Erythroblast (primary cell): ENCODE measurements around the gene SPDYE4.

Source experiments
- GATA1 ChIP-seq: IDR thresholded peaks from 2 replicates; pipeline ENCODE4 v1.6.1; 2011; ENCODE audit warnings: low read depth, mild to moderate bottlenecking, control low read depth, low read length, moderate library complexity
- POLR2A ChIP-seq: IDR thresholded peaks from 2 replicates; pipeline ENCODE4 v1.6.1; 2011; ENCODE audit warnings: mild to moderate bottlenecking, low read length

GRCh38 chr17:8798176-8798845 lies 40.0 kb upstream of the SPDYE4 start:
- TF ChIP-seq POLR2A (no peak), GATA1 (no peak)
